Effector memory CD4-positive, alpha-beta T cell (primary cell): ENCODE measurements around the gene MBNL2.

Experiments
- DNase-seq, 3 donors: peaks; one replicate each; pipeline ENCODE4 v3.0.0-alpha.2; 2020
- H3K27ac ChIP-seq: 2 replicates; pipeline ENCODE4 v1.7.0; 2013; ENCODE audit warnings: mild to moderate bottlenecking, low read length, moderate library complexity; ENCODE audit not compliant: insufficient read depth, poor library complexity, severe bottlenecking
- H3K27me3 ChIP-seq: replicated peaks from 2 replicates; pipeline ENCODE4 v1.7.0; 2013; ENCODE audit warnings: mild to moderate bottlenecking, low read length; ENCODE audit not compliant: insufficient read depth, control insufficient read depth, poor library complexity, severe bottlenecking
- H3K36me3 ChIP-seq: 2 replicates; pipeline ENCODE4 v1.7.0; 2013; ENCODE audit warnings: mild to moderate bottlenecking, low read length, moderate library complexity; ENCODE audit not compliant: control insufficient read depth, insufficient read depth
- H3K4me1 ChIP-seq: 2 replicates; pipeline ENCODE4 v1.7.0; 2013; ENCODE audit warnings: low read length, mild to moderate bottlenecking; ENCODE audit not compliant: control insufficient read depth, insufficient read depth, poor library complexity, severe bottlenecking
- H3K4me3 ChIP-seq: 2 replicates; pipeline ENCODE4 v1.7.0; 2013; ENCODE audit warnings: low read length, low read depth, mild to moderate bottlenecking; ENCODE audit not compliant: insufficient read depth, poor library complexity, severe bottlenecking
- H3K9me3 ChIP-seq: 2 replicates; pipeline ENCODE4 v1.7.0; 2013; ENCODE audit warnings: mild to moderate bottlenecking, low read length, moderate library complexity; ENCODE audit not compliant: control insufficient read depth

Gene MBNL2

DNA sequence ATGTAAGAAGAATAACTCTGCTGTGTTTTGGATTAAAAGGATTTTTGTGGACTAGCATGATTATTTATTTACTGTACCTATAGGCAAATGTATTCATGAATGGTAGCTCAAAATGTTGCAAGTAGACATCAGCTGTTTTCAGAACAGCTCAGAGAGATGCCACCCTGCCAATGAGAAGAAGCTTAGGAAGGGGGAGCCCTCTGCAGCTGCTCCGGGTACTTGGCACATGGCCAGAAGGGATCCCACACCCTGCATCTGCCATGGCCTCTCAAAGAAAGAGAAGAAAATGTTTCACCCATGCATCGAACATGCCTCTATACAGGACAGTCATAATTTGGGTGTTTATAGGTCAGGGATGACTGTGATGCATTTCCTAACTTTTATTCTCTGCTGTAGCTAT is 30.5 kb upstream of the MBNL2 start:
- Histone ChIP-seq H3K9me3 (no peaks in the 10 kb centered on the region), H3K4me3 (no peak overlapping the region), H3K27ac (no peak overlapping the region), H3K27me3 (no peaks in the 10 kb centered on the region), H3K36me3 (no peaks in the 10 kb centered on the region), H3K4me1 (no peaks in the 10 kb centered on the region)
- no peak for DNase-seq

DNA sequence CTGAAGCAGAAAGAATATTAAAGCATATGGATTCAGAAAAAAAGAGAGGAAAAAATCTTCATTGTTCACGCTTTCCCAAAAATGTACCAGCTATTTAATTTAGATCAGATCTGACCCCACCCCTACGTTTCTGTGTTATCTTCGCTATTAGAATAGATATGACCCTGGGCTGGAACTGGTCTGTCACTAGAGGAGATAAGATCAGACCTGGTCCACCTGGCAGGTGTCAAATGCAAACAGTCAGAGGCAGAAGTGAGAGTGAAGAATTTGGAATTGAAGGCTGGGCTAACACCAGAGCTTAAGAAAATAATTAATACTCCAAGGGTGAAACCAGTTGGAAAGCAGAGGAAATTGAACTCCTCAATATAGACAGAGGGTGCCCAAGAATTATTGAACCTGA is 30.0 kb upstream of the MBNL2 start:
- no peaks in the 10 kb centered on the region for H3K27me3 ChIP-seq
- no peaks in the 10 kb centered on the region for H3K4me1 ChIP-seq
- no peak overlapping the region for H3K4me3 ChIP-seq
- no peak for DNase-seq
- H3K27ac ChIP-seq, result no peak overlapping the region
- H3K36me3 ChIP-seq, result no peaks in the 10 kb centered on the region
- no peaks in the 10 kb centered on the region for H3K9me3 ChIP-seq

DNA sequence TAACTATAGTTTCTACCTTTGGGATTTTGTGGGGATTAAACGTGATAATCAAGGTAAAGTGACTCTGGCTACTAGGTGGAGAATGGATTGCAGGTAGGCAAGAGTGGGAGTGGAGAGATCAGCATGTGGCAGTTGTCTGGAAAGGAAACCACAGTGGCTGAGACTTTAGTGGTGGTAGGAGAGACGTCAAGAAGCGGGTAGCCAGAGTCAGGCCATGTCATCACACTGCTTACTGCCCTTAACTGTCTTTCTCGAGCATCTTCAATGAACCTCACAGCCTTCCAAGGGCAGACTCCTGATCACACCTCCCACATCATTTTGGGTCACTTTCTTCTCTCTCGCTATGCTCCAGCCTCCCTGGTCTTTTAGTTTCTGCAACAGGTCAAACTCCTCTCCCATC is 28.6 kb upstream of the MBNL2 start:
- Histone ChIP-seq H3K27me3 (no peaks in the 10 kb centered on the region), H3K9me3 (no peaks in the 10 kb centered on the region), H3K36me3 (no peaks in the 10 kb centered on the region), H3K27ac (no peak overlapping the region), H3K4me1 (no peaks in the 10 kb centered on the region), H3K4me3 (no peak overlapping the region)
- no peak for DNase-seq

DNA sequence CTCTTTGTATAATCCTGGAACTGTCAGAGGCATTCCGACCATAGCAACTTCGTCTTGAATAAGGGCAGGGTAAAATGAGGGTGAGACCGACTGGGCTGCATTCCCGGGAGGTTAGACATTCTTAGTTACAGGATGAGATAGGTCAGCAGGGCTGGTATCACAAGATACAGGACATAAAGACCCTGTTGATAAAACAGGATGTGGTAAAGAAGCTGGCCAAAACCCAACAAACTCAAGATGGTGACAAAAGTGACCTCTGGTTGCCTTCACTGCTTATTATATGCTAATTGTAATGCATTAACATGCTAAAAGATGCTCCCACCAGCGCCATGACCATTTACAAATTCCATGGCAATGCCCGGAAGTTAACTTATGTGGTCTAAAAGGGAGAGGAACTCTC is 27.7 kb upstream of the MBNL2 start:
- Histone ChIP-seq H3K4me1 (no peaks in the 10 kb centered on the region), H3K9me3 (no peaks in the 10 kb centered on the region), H3K27ac (no peak overlapping the region), H3K4me3 (no peak overlapping the region), H3K36me3 (no peaks in the 10 kb centered on the region), H3K27me3 (no peaks in the 10 kb centered on the region)
- DNase-seq, result no peak

DNA sequence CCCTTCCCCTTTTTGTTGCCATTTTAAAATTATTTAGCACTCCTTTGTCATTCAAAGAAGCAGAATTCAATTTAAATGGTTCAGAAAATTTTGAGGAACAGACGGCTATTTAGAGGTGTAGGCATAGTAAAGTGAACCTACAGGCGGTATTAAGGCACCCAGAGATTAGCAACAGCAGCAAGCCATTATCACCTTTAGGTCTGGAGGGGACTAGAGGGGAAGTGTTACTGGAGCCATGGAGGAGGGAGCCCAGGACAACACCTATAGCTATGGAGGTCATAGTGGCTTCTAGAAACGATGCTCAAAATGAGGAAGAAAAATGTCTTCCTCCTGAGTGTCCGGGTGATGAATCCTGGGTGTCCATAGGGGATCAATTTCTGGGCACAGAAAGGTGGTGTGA is 25.8 kb upstream of the MBNL2 start:
- Histone ChIP-seq H3K9me3 (no peaks in the 10 kb centered on the region), H3K4me3 (no peak overlapping the region), H3K27me3 (no peaks in the 10 kb centered on the region), H3K36me3 (no peaks in the 10 kb centered on the region), H3K27ac (no peak overlapping the region), H3K4me1 (no peaks in the 10 kb centered on the region)
- DNase-seq, result no peak

DNA sequence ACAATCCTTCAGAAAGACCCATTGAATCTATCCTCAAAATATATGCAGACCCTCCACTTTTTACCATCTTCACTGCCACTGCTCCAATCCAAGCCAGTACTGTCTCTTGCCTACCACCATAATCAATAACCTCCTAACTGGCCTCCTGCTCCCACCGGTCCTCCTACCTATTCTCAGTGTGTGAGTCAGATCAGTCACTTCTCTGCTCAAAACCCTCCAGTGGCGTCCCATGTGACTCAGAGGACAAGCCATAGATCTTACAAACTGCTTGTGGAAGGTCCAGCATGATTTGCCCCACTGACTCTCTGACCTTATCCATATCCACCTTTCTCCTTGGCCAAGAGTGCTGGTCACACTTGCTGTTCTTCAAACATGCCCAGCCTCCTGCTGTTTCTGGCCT is 23.4 kb upstream of the MBNL2 start:
- no peaks in the 10 kb centered on the region for H3K9me3 ChIP-seq
- H3K4me3 ChIP-seq, result no peak overlapping the region
- H3K36me3 ChIP-seq, result no peaks in the 10 kb centered on the region
- no peak for DNase-seq
- H3K27ac ChIP-seq, result no peak overlapping the region
- no peaks in the 10 kb centered on the region for H3K4me1 ChIP-seq
- H3K27me3 ChIP-seq, result no peaks in the 10 kb centered on the region

DNA sequence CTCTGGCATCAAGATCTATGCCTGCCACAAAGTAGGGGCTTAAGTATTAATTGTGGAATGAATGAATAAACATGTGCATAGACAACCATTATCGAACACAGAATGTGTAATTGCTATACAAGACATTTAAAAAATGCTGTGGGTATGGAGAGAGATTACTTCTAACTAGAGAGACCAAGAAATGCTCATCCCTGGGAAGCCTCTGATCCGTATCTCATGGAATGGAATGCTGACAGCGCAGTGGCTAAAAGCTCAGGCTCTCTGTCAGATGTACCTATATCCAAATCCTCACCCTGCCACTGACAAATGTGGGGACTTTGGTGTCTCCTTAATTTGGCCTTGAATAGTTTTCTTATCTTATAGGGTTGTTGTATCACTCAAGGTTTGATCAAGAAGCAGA is 22.7 kb upstream of the MBNL2 start:
- DNase-seq, result no peak
- Histone ChIP-seq H3K4me1 (no peaks in the 10 kb centered on the region), H3K4me3 (no peak overlapping the region), H3K9me3 (no peaks in the 10 kb centered on the region), H3K36me3 (no peaks in the 10 kb centered on the region), H3K27ac (no peak overlapping the region), H3K27me3 (no peaks in the 10 kb centered on the region)

DNA sequence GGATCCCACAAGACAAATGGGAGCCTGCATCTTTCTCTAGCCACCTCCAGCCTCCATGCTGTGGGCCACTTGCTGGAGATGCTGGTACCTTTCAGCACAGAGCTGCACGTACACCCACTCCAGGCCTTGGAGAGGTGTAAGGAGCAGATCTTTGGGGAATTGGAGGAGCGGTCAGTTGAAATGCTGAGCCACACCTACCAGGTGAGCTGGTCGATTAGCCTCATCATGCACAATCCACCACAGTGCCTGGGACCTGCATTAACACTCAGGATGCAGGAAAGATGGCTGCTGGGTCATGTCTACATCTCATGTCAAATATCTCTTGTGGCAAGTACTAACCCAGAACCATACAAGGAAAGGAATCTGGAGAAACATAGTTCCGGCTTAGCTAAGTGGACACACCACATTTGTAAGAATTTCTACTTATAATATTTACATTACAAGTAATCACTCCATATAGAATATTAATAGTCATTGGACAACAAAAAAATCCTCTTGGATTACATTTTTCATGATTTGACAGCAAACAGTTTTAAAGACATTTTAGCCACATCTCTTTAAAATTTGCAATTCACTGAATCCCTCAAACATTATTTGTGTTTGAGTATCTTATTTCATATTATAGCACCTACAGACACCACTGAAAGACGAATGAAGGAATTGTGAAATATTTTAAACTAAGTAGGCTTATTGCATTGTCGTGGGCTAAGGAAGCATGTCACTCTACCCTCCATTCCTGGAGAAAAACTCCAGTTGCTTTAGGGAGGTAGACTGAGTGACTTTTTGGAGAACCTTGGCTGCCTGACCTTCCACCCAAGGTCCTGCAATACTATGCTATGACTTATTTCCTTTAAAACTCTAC is 21.8 kb upstream of the MBNL2 start:
- H3K4me3 ChIP-seq, result no peak overlapping the region

DNA sequence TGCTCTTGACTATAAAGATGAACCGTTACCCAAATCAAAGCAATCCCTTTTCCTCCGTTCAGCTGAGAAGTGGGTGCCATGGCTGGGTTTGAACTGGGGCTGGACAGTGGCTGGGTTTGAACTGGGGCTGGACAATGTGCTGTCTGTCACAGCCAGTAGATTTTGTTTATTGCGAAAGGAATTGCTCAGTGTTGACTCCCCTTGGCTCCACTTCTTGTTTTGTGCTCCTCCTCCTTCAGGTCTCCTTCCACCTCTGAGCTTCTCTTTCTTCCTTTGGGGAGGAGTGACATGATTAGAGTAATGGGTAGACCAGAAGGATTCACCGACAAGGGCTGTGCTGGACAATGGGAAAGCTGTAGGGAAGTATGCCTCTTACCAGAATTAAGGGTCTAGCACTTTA is 19.4 kb upstream of the MBNL2 start:
- DNase-seq, result no peak
- no peaks in the 10 kb centered on the region for H3K9me3 ChIP-seq
- H3K36me3 ChIP-seq, result no peaks in the 10 kb centered on the region
- H3K4me1 ChIP-seq, result no peaks in the 10 kb centered on the region
- no peak overlapping the region for H3K4me3 ChIP-seq
- no peaks in the 10 kb centered on the region for H3K27me3 ChIP-seq
- no peak overlapping the region for H3K27ac ChIP-seq

More for the DNA sequence above, 21.8 kb upstream of the MBNL2 start:
- no peaks in the 10 kb centered on the region for H3K9me3 ChIP-seq
- H3K27ac ChIP-seq, result no peak overlapping the region
- H3K4me1 ChIP-seq, result no peaks in the 10 kb centered on the region
- no peaks in the 10 kb centered on the region for H3K27me3 ChIP-seq
- DNase-seq, result no peak
- H3K36me3 ChIP-seq, result no peaks in the 10 kb centered on the region

DNA sequence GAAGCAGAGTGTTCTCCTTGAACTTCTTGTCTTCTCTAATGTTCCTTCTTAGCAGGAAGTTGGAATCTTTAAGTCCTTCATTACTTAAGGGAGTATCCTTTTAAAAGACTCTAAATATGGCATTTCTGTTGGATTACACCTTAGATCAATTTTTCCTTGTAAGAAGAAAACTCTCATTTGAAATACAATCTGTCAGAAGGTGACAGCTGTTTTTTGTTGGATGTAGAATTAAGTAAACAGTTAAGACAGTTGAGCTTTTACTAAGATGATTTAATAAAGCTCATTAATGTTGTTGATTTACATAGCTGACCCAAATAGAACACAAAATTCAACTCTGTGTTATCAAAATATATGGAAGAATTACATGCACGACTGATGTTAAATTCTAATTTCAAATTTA is 16.7 kb upstream of the MBNL2 start:
- no peak overlapping the region for H3K27ac ChIP-seq
- no peaks in the 10 kb centered on the region for H3K9me3 ChIP-seq
- no peaks in the 10 kb centered on the region for H3K27me3 ChIP-seq
- H3K4me1 ChIP-seq, result peaks cover under 1% of the 10 kb centered on the region
- no peak for DNase-seq
- H3K36me3 ChIP-seq, result no peaks in the 10 kb centered on the region
- no peak overlapping the region for H3K4me3 ChIP-seq
